ENCODE measurements around the gene GABRR1.
"Not testable (repeated sequence)": the region's sequence is repeated elsewhere in the genome, so short reads cannot be mapped to it uniquely, and the experiment has no call there.

GABRR1 gene

DNA sequence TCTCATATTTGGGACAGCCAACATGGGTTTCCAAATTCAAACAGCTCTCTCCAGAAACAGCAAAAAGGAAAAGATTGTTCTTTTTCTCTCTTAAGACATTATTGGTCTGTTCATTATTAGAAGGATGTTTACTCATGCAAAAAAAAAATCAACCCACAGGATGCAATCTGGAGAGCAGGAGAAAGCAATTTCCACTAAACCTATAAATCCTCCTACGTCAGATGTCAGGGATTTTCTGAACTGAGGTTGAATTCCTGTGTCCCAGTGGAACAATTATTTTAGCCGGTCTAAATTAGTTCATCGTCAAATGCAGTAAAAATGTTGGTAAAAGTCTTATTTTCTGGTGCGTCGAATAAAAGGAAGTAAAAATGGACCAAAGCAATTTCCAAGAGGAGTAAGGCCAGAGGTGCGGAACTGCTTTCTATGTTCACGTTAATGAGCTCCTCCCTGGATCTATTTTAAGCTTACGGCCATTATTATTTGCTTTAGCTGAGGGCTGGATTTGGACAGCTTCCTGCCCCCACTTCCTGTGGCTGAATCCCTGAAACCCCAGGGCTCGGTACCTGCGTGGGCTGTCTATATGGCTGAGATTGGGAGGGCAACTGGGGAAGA lies at the start of gene GABRR1:
Gene GABRR1 (minus strand): TSS at position 60 of the 612 bp plus-strand sequence. CDS start 36 bp downstream, at position 24.
- DNase-seq, result peak; percentile 64 to 76

DNA sequence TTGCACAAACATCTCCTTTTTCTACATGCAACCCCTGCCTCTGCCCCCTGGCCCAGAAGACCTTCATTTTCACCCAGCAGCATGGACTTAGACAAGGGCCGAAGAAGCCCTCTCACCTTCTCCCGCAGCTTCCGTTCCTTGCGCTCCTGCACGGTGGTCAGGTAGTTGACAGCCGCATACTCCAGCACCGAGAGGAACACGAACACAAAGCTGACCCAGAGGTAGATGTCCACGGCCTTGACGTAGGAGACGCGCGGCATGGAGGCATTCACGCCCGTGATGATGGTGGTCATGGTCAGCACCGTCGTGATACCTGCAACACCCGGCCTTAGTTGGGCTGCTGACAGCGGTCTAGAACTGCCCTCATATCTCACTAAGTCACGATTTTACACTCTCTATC lies 47.1 kb upstream of the GABRR1 start:
- DNase-seq, result no peak

GRCh38 chr6:89260832-89261231 lies 43.7 kb upstream of the GABRR1 start:
- DNase-seq, result peak; percentile 41 to 59

DNA sequence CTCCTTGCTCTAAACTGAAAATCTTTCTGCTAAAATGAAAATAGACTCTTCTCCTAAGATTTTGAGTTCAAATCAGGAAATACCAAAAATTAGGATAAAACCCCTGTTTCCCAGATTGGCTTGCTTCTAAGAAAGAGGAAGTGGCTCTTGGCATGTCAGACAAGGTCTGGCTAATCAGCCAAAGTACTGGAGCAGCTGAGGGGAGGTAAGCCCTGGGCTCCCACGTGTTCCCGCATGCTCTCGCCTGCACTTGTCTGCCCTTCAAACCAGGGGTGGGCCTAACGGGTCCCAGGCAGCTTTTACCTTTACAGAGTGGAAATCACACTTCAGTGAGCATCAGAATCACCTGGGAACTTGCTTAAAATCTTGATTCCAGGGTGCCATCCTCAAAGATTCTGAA lies 43.2 kb upstream of the GABRR1 start:
- DNase-seq, result no peak

DNA sequence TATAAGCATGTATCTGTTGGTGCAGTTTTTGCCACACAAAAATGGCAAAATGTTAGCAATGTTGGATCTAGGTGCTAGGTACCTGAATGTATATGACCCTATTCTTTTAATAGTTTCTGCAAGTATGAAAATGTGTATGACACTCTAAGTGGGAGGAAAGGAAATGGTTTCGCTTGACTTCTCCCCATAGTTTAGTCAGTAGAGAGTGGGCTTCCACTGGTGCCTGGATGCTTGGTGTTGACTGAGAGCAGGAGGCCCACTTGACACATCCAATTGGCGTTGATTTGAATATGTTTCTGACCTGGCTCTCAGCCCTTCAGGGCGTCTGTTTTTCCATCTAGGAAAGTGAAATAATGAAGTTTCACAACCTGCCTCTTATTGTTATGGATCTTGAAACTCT lies 41.8 kb upstream of the GABRR1 start:
- DNase-seq, result no peak

- no peak for DNase-seq
Measured at GRCh38 chr6:89257781-89258180, 40.6 kb upstream of the GABRR1 start.

GRCh38 chr6:89257346-89257745 lies 40.2 kb upstream of the GABRR1 start:
- no peak for DNase-seq

DNA sequence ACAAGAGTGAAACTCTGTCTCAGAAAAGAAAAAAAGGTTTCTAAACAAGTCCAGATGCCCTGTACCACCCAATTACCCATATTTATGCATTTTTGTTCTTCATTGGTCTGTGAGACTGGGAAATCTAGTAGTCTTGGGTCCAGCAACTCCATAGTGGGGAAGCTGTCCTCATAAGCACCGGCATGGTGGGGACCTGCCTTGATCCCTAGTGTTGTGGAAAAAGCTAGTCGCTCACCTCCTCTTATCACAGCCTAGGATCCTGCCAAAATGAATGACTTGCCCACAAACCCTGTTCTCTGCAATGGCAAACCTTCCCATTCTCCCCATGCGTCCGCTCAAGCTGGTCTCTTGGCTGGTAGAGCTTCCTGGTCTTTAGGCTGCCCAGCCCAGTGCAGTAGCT lies 38.3 kb upstream of the GABRR1 start:
- no peak for DNase-seq

DNA sequence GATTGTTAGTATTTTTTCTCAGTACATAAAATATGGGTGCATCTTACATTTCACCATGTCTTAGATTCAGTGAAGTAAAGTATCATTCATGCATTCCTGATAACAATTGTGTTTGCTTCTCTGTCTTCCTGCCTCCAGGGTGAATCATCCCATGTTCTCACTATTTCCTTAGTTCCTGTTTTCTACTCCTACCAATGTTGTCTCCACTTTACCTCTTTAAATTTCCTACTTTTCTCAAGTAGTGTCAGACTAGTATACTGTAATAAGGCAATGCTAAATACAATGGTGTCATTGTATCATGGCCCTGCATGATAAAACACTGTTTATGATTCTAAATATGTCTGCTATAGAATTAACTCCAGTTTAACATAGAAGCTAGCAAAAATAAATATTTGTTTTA lies 37.4 kb upstream of the GABRR1 start:
- no peak for DNase-seq

GRCh38 chr6:89252907-89253306 lies 35.7 kb upstream of the GABRR1 start:
- DNase-seq, result no peak

DNA sequence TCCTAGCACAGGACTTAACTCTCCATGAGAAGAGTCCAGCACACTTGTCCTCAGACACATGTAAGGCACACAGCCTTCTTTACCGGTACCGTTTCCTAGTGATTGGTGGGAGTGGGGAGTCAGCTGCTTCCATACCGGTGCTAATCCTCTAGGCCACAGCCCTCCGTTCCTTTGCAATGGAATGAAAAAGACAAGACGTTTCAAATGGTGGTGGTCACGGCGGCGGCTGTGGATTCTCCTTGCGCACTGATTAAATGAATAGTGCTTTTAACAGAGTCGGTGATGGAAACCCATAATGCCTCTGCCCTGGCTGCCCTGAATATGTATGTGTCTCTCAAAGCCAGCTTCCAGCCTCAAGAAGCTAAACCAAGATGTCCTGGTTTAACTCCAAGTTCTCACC lies 34.8 kb upstream of the GABRR1 start:
- no peak for DNase-seq

DNA sequence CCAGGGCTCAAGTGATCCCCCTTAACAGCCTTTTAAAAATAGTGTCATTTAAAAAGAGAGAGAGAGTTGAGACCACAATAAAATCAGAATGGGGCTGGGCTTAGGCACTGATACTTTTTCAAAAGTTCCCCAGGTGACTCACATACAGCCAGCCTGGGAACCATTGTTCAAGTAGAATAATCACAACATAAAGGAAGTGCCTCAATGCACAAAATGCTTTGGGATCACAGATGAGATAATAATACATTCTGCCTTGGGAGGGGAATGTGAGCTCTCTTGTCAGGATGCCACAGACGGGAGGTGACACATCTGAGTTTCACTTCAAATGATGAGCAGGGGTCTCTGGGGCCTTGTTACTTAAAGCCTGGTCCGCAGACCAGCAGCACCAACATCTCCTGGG lies 34.0 kb upstream of the GABRR1 start:
- no peak for DNase-seq

- no peak for DNase-seq
Measured at GRCh38 chr6:89250239-89250638, 33.1 kb upstream of the GABRR1 start.

- DNase-seq, result no peak
Measured at GRCh38 chr6:89244241-89244985, 27.3 kb upstream of the GABRR1 start.

DNA sequence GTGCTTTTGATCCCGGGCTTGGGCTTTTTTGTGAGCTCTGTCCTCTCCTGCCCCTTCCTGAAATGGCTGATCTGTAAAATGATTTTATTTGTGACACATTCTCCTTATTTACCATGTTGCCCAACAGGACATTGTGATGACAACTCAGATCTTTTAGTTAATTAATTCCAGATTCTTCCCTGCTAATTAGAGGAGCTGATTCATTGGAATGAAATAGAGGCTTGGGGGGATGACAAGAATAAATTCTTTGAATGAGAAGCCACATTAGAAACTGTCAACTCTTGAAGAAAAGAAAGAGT lies 26.1 kb upstream of the GABRR1 start:
- DNase-seq, result no peak

DNA sequence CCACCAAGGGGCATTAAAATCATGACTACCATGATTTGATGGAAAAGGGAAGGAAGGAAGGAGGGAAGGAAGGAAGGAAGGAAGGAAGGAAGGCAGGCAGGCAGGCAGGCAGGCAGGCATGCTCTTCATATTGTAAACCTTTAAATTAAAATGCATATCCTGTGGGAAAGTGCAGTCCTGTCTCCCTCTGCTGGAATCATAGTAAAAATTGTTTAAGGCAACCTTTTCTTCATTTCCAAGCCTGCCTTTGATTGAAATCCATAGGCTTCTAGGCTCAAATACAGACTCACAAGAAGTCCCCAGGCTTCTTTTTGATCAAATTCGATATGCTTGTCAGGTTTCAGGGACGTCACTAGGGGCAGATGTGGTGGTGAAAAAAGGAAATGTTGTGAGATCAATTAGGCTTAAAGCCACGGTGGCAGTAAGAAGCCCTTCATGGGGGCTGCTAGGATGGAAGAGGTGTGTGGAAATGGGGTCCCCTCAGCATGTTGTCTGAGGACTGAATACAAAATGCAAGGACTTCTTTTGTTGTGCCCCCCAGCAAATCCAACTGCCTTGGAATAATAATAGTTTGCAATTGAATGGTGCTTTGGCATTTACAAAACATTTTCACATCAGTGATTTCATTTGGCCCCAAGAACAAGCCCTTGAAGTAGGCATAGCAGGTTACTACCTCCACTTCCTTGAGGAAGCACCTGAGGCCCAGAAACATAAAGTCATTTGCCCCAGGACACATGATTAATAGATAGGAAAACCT lies 25.6 kb upstream of the GABRR1 start:
- peak; percentile 58 to 65 for DNase-seq

- no peak for DNase-seq
Measured at GRCh38 chr6:89239338-89239737, 22.2 kb upstream of the GABRR1 start.

DNA sequence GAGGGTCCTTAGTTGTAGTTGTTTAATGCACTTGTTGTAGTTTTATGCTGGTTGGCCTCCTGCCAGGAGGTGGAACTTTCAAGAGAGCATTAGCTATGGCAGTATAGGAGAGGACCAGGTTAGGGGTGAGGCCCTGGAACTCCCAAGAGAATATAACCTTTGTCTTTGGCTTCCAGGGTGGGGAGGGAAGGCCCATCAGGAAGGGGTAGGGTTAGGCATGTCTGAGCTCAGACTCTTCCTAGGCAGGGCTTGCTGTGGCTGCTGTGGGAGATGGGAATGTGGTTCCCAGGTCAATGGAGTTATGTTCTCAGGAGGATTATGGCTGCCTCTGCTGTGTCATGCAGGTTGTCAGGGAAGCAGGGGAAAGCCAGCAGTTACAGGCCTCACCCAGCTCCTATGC lies 20.0 kb upstream of the GABRR1 start:
- no peak for DNase-seq

DNA sequence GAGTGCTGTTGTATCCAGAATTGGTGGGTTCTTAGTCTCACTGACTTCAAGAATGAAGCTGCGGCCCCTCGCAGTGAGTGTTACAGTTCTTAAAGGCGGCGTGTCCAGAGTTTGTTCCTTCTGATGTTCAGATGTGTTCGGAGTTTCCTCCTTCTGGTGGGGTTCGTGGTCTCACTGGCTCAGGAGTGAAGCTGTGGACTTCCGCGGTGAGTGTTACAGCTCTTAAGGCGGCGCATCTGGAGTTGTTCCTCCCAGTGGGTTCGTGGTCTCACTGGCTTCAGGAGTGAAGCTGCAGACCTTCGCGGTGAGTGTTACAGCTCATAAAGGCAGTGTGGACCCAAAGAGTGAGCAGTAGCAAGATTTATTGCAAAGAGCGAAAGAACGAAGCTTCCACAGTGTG lies 16.4 kb upstream of the GABRR1 start:
- not testable (repeated sequence) for DNase-seq

DNA sequence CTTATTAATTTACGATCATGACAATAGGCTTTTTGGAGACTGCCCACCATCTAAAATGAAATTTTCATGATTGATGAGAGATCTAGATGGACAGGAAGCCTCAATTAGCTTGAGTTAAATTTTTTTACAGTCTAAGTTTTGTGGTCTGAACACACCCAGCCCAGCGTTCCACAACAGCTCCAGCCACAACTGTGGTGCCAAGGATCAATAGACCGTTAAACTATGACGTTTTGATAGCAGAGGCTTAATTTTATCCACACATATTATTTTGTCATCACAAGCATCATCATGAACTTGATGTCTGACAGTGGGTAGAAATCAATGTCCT lies 5.5 kb upstream of the GABRR1 start:
- DNase-seq, result no peak

- DNase-seq, result peak; percentile 18 to 21
Measured at GRCh38 chr6:89221971-89222711, 5.0 kb upstream of the GABRR1 start.

GRCh38 chr6:89221129-89221528 lies 4.0 kb upstream of the GABRR1 start:
- peak; percentile 52 to 63 for DNase-seq

GRCh38 chr6:89216411-89216810 lies 747 bp downstream of the GABRR1 start:
- peak; percentile 37 to 40 for DNase-seq

DNA sequence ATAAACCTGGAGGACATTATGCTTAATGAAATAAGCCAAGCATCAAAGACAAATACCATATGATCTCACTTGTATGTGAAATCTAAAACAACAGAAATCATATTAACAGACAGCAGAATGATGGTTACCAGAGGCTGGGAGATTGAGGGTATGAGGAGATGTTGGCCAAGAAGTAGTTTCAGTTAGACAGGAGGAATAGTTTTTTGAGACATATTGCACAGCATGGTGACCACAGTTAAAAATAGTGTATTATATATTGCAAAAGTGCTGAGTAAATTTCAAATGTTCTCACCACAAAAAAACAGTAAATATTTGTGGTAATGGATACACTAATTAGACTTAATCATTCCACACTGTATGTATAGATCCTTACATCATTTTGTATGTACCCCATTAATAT lies 1.8 kb downstream of the GABRR1 start:
- DNase-seq, result no peak
